Peyer's patch (tissue), 4 donors: ENCODE measurements around the gene CYP11A1.

Experiments used
- CTCF ChIP-seq, 6 experiments: fragments of 450-650 bp in 4 of 6; fragments of 200-600 bp in 2 of 6; sonication (generic) in 1 of 6; IDR thresholded peaks; one replicate each; pipeline ENCODE4 v1.5.1; 2017 to 2019; ENCODE audit warnings: antibody characterized with exemption in 6 of 6, mild to moderate bottlenecking in 3 of 6, moderate library complexity in 1 of 6
- POLR2A ChIP-seq, 2 donors: fragments of 450-650 bp; IDR thresholded peaks; one replicate each; pipeline ENCODE4 v1.5.1; 2017; ENCODE audit warnings: antibody characterized with exemption in 2 of 2, mild to moderate bottlenecking in 2 of 2, moderate library complexity in 2 of 2

DNA sequence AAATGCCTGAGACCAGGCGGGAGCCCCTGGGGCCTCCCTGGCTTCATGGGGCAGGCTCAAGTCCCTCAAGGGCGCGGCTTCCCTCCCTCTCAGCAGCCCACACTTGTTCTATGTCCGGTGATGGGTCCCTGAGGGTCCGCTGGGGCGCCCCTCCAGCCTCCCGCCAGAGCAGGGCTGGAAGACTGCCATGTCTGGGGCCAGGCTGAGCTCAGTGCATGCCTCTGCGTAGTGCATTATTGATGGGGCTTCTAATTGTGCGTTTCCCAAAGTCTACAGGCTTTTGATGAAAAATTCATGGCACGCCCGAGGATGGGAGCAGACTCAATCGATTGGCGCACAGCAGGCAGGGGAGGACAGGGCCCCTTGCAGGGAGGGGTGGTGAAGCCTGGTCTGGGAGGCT lies 51.3 kb downstream of the CYP11A1 start:
- no peak for TF ChIP-seq CTCF (IDR thresholded peaks at IDR 0.05)
- no peak for TF ChIP-seq POLR2A (IDR thresholded peaks at IDR 0.05)
